HG02571 (cell line): ENCODE results near the gene NRIP2.

ENCODE experiments used
- ATAC-seq: cut with Tn5 transposase; IDR thresholded peaks from one replicate; pipeline ENCODE4 v1.9.1; 2021; ENCODE audit warnings: mild to moderate bottlenecking, moderate library complexity; ENCODE audit not compliant: unreplicated experiment

NRIP2 gene

GRCh38 chr12:2776129-2776806 lies 58.6 kb downstream of the NRIP2 start:
- no peak for ATAC-seq

DNA sequence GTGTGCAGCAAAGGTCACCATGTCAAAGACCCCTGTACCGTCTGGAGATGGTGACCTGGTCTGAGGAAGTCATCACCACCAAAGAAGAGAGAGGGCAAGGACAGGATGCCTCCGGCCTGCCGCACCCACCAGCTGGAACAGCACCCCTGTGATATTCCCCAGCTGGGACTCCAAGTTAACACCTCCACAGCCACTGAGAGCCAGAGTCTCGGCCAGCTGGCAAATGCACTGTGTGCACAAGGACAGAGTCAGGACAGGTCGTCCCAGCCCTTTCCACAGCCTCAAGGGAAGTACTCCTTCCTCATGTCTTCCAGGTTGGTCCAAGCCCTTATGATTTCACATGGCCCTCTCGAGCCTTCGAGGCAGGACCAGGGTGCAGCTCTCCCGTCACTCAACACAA lies 59.4 kb downstream of the NRIP2 start:
- ATAC-seq: no peak
